Subcutaneous abdominal adipose tissue (tissue), 5 donors: Measurements from ENCODE around the gene SPATA21.
"Not testable (repeated sequence)": the region's sequence is repeated elsewhere in the genome, so short reads cannot be mapped to it uniquely, and the experiment has no call there.

Experiments
- H3K27ac ChIP-seq: one replicate; pipeline ENCODE4 v1.7.0; 2013; ENCODE audit warnings: low read depth, mild to moderate bottlenecking, inconsistent platforms, low read length, moderate library complexity
- H3K27me3 ChIP-seq, 5 donors: one replicate each; pipeline ENCODE4 v1.7.0; 2013; ENCODE audit warnings: low read length in 5 of 5, inconsistent platforms in 1 of 5; ENCODE audit not compliant: control insufficient read depth in 5 of 5, insufficient read depth in 4 of 5
- H3K36me3 ChIP-seq, 5 donors: one replicate each; pipeline ENCODE4 v1.7.0; 2013; ENCODE audit warnings: low read length in 5 of 5; ENCODE audit not compliant: control insufficient read depth in 5 of 5, insufficient read depth in 5 of 5
- H3K4me1 ChIP-seq, 5 donors: one replicate each; pipeline ENCODE4 v1.7.0; 2013; ENCODE audit warnings: low read length in 5 of 5, mild to moderate bottlenecking in 3 of 5, moderate library complexity in 1 of 5; ENCODE audit not compliant: control insufficient read depth in 5 of 5, insufficient read depth in 5 of 5
- H3K4me3 ChIP-seq, 5 donors: one replicate each; pipeline ENCODE4 v1.7.0; 2013; ENCODE audit warnings: low read length in 5 of 5, low read depth in 1 of 5
- H3K9ac ChIP-seq, 5 donors: one replicate each; pipeline ENCODE4 v1.7.0; 2013; ENCODE audit warnings: low read length in 5 of 5, mild to moderate bottlenecking in 4 of 5, moderate library complexity in 3 of 5
- H3K9me3 ChIP-seq, 5 donors: one replicate each; pipeline ENCODE4 v1.7.0; 2013; ENCODE audit warnings: low read length in 5 of 5; ENCODE audit not compliant: control insufficient read depth in 5 of 5
- donor health status: healthy.
- donor health status: healthy.
- donor health status: healthy.
- donor health status: healthy.
- donor health status: healthy.

The SPATA21 gene

DNA sequence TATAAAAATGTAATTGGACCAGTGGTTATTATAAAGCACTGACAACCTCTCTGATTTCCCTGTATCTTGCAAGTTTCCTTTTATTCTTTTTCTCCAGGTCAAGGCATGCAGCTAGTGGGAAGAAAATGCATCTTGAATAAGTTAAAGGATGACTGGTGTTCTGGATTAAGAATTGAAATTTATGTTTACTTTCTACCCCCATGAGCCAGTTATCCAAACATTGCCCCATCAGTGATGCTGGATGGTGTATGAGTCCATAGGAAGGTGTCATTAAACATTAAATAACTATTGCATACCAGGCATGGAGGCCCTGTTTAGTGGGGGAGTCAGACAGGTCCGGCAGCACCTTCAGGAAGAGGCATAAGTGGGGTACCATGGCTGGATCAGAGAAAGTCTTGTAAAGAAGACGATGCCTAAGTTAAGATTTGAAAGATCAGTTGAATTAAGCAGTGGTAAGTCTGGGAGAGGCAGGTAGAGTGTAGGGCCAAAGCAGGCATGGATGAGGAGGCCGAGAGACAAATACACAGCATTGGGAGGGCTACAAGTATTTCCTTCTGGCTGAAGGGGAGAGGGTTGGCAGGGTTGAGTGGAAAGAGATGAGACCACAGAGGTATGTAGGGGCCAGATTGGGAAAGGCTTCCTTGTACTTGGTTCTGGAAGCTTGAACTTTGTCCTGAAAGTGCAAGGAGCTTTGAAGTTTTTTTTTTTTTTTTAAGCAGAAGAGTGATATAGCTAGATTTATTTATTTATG lies 64.5 kb downstream of the SPATA21 start:
- Histone ChIP-seq H3K27me3 (no peaks in the 10 kb centered on the region), H3K4me3 (no peak overlapping the region), H3K9me3 (no peaks in the 10 kb centered on the region), H3K36me3 (no peaks in the 10 kb centered on the region), H3K27ac (no peak overlapping the region), H3K9ac (peak overlapping the region in 1 of 5 donors; percentile 1), H3K4me1 (peaks cover 5 to 64% (median 61%) of the 10 kb centered on the region in 5 donors)

- peaks cover 5 to 55% (median 53%) of the 10 kb centered on the region in 5 donors for H3K4me1 ChIP-seq
These were observed 65.5 kb downstream of the SPATA21 start for GRCh38 chr1:16371725-16372124.

GRCh38 chr1:16369821-16370220 lies 67.4 kb downstream of the SPATA21 start:
- Histone ChIP-seq H3K36me3 (no peaks in the 10 kb centered on the region), H3K9ac (no peak overlapping the region), H3K9me3 (no peaks in the 10 kb centered on the region), H3K27ac (no peak overlapping the region), H3K4me1 (peaks cover 3 to 52% (median 43%) of the 10 kb centered on the region in 5 donors), H3K27me3 (no peaks in the 10 kb centered on the region), H3K4me3 (no peak overlapping the region)

More at GRCh38 chr1:16371725-16372124, 65.5 kb downstream of the SPATA21 start:
- no peaks in the 10 kb centered on the region for H3K9me3 ChIP-seq
- H3K27ac ChIP-seq: no peak overlapping the region
- no peaks in the 10 kb centered on the region for H3K36me3 ChIP-seq
- H3K9ac ChIP-seq: no peak overlapping the region
- H3K27me3 ChIP-seq: no peaks in the 10 kb centered on the region
- H3K4me3 ChIP-seq: no peak overlapping the region

- Histone ChIP-seq H3K9me3 (no peaks in the 10 kb centered on the region), H3K4me1 (peaks cover 3 to 45% (median 35%) of the 10 kb centered on the region in 5 donors), H3K9ac (peak overlapping the region; percentile 64 to 97 (median 94)), H3K36me3 (no peaks in the 10 kb centered on the region), H3K27me3 (no peaks in the 10 kb centered on the region), H3K4me3 (peak overlapping the region; percentile 83 to 91 (median 90)), H3K27ac (peak overlapping the region; percentile 97)
These were observed 69.0 kb downstream of the SPATA21 start for GRCh38 chr1:16367968-16368890.

DNA sequence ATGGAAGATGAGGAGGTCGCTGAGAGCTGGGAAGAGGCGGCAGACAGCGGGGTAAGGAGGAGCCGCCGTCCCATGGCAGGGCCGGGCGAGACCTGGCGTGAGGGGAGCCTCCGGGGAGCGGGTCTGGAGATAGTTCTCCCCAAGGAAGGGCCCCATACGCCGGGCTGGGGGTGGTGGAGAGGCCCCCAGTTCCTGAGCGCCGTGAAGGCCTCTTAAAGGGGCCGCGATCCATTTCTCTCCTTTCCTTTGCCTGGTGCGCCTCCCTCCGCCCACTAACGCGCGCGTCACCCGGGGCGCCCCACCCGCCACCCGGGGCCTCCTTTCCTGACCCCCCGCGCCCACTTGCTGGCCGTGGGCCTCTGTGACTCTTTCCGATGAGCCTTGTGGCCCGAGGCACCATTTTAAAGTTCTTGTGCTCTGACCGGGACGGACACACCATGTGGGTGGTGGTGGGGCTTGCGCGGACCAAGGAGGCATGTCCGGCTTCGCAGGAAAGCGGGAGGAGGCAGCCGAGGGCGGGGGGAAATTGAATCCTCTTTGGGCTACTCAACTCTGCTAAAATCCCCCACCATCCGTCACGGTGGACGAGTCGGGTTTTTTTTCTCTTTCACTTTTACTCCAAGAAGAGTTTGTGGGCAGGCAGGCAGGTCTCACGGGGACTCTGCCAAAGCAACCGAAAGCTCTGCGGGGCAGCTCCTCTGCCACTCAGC lies 69.8 kb downstream of the SPATA21 start:
- no peaks in the 10 kb centered on the region for H3K9me3 ChIP-seq
- no peaks in the 10 kb centered on the region for H3K36me3 ChIP-seq
- H3K9ac ChIP-seq: peak overlapping the region; percentile 64 to 97 (median 94)
- no peaks in the 10 kb centered on the region for H3K27me3 ChIP-seq
- peak overlapping the region; percentile 83 to 91 (median 90) for H3K4me3 ChIP-seq
- H3K27ac ChIP-seq: peak overlapping the region; percentile 97
- peaks cover 0 to 37% (median 29%) of the 10 kb centered on the region in 5 donors for H3K4me1 ChIP-seq

- peak within 1 kb of the TSS; percentile 64 to 97 (median 94) for H3K9ac ChIP-seq
- H3K27ac ChIP-seq: peak within 1 kb of the TSS; percentile 97
- no peaks in the 10 kb centered on the region for H3K9me3 ChIP-seq
- H3K4me3 ChIP-seq: peak within 1 kb of the TSS; percentile 83 to 91 (median 90)
- no peaks in the 10 kb centered on the region for H3K36me3 ChIP-seq
- peaks cover 0 to 31% (median 23%) of the 10 kb centered on the region in 5 donors for H3K4me1 ChIP-seq
- no peaks in the 10 kb centered on the region for H3K27me3 ChIP-seq
These were observed 70.4 kb downstream of the SPATA21 start, which contains the start of gene SZRD1 for GRCh38 chr1:16366722-16367257. Gene SZRD1, plus strand, starts transcription at chr1:16367242. Its CDS starts 16 bp downstream, at chr1:16367258.

- not testable (repeated sequence) for H3K4me3 ChIP-seq, H3K36me3 ChIP-seq, H3K27ac ChIP-seq, H3K9ac ChIP-seq, H3K27me3 ChIP-seq, H3K9me3 ChIP-seq
- peaks cover 0 to 28% (median 20%) of the 10 kb centered on the region in 5 donors for H3K4me1 ChIP-seq
These were observed 72.1 kb downstream of the SPATA21 start for GRCh38 chr1:16365146-16365498.

- no peaks in the 10 kb centered on the region for H3K27me3 ChIP-seq
- no peak overlapping the region for H3K4me3 ChIP-seq
- no peak overlapping the region for H3K9ac ChIP-seq
- H3K4me1 ChIP-seq: peaks cover 3 to 17% (median 6%) of the 10 kb centered on the region in 5 donors
- H3K9me3 ChIP-seq: no peaks in the 10 kb centered on the region
- H3K36me3 ChIP-seq: no peaks in the 10 kb centered on the region
- no peak overlapping the region for H3K27ac ChIP-seq
These were observed 80.4 kb downstream of the SPATA21 start for GRCh38 chr1:16356867-16357266.

DNA sequence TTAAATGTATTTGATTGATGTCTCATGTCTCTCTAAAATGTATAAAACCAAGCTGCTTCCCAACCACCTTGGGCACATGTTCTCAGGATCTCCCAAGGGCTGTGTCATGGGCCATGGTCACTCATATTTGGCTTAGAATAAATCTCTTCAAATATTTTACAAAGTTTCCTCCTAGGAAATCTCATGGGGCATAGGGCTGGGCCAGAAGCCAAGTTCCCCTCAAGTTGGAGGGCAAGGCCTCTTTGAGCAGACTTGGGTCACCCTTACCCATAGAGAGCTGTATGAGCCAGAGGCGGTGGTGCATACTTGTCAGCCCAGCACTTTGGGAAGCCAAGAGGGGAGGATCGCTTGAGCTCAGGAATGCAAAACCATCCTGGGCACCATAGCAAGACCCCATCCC lies 82.6 kb downstream of the SPATA21 start:
- Histone ChIP-seq H3K4me3 (no peak overlapping the region), H3K36me3 (no peaks in the 10 kb centered on the region), H3K27me3 (no peaks in the 10 kb centered on the region), H3K27ac (no peak overlapping the region), H3K9ac (no peak overlapping the region), H3K4me1 (peaks cover 4 to 32% (median 27%) of the 10 kb centered on the region in 5 donors), H3K9me3 (no peaks in the 10 kb centered on the region)
